ENCODE results near the gene SENP2. TPM values are rescaled to one million over a fixed set of nuclear protein-coding genes. Genes with fewer than 3 reads are reported as not detected.
"Not testable (repeated sequence)": the region's sequence is repeated elsewhere in the genome, so short reads cannot be mapped to it uniquely, and the experiment has no call there.

The SENP2 gene
- total and polyA plus RNA-seq, 9 donors: 16.0 to 51.6 (median 43.5) TPM

DNA sequence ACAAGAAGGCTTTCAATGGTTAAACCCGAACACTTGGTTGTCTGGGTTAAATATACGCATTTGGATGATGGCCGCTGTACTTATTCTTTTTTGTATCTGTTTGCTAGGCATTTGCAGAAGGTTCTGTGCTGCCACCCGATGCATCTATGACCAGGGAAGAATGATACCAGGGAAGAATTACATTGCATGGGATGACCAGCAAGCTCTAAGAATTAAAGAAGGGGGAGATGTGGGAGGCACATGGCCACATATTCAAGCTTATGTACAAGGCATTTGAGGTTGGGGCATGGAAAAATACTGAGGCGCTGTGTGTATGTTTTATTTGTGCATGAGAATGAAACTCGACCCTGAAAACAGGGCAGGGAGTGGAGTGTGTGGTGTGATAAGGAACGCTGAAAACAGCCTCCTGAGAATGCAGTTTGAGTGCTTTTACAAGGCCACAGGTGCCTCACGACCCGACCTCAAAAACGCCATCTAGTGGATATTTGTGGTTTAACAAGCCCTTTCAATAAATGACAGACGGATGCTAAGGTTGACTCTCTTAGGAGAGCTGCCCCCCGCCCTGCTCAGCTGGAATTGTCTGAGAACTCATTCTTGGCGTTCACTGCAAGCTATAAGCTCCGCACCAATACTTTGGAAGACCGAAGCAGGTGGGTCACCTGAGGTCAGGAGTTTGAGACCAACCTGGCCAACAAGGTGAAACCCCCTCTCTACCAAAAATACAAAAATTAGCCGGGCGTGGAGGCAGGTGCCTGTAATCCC is 10.8 kb upstream of the SENP2 start:
- WGBS, 3 donors: 16 to 24% (median 18%) methylated on average over 17 of the region's 17 CpGs
- not testable (repeated sequence) for DNase-seq

DNA sequence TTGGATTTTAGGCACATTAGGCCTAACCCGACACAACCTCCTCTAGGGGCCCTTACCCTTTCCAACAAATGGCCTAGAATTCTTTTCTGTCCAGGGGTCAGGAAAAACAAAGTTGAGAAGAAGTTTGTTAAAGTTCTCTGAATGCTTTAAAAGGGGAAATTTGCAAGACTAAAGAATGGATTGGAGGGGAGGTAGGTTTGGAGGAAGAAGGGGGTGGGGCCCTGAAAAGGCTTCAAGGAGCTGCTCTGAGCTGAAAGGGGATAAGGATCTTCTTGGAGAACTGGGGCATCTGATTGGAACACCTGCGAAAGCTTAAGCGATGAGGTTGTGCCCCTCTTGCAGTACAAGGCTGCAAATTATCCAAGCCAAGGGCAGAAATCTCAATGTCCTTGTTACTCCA is 3.9 kb upstream of the SENP2 start:
- Histone ChIP-seq H3K9me3 (no peaks in the 10 kb centered on the region), H3K27ac (no peak overlapping the region), H3K4me3 (no peak overlapping the region), H3K36me3 (no peaks in the 10 kb centered on the region), H3K4me1 (ENCODE audit: insufficient read depth) (no peaks in the 10 kb centered on the region), H3K27me3 (no peaks in the 10 kb centered on the region)
- no peak for TF ChIP-seq POLR2A (IDR thresholded peaks at IDR 0.05)
- TF ChIP-seq, protein P1, sequence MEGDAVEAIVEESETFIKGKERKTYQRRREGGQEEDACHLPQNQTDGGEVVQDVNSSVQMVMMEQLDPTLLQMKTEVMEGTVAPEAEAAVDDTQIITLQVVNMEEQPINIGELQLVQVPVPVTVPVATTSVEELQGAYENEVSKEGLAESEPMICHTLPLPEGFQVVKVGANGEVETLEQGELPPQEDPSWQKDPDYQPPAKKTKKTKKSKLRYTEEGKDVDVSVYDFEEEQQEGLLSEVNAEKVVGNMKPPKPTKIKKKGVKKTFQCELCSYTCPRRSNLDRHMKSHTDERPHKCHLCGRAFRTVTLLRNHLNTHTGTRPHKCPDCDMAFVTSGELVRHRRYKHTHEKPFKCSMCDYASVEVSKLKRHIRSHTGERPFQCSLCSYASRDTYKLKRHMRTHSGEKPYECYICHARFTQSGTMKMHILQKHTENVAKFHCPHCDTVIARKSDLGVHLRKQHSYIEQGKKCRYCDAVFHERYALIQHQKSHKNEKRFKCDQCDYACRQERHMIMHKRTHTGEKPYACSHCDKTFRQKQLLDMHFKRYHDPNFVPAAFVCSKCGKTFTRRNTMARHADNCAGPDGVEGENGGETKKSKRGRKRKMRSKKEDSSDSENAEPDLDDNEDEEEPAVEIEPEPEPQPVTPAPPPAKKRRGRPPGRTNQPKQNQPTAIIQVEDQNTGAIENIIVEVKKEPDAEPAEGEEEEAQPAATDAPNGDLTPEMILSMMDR (IDR thresholded peaks at IDR 0.05): no peak
- no peak for TF ChIP-seq EP300 (IDR thresholded peaks at IDR 0.05)
- WGBS, 3 donors: 43 to 60% (median 54%) methylated on average over 3 of the region's 3 CpGs
- intact Hi-C loops (cut with DNase I): no loop called here
- no peak for DNase-seq

More for the DNA sequence above, 10.8 kb upstream of the SENP2 start:
- TF ChIP-seq, protein P1 (IDR thresholded peaks at IDR 0.05): peak in 2 of 3 donors; percentile 31 to 40
- H3K4me1 ChIP-seq (ENCODE audit: insufficient read depth); H3K27me3 ChIP-seq; H3K9me3 ChIP-seq; intact Hi-C loops (cut with DNase I); H3K4me3 ChIP-seq; H3K27ac ChIP-seq; H3K36me3 ChIP-seq: not testable (repeated sequence)

DNA sequence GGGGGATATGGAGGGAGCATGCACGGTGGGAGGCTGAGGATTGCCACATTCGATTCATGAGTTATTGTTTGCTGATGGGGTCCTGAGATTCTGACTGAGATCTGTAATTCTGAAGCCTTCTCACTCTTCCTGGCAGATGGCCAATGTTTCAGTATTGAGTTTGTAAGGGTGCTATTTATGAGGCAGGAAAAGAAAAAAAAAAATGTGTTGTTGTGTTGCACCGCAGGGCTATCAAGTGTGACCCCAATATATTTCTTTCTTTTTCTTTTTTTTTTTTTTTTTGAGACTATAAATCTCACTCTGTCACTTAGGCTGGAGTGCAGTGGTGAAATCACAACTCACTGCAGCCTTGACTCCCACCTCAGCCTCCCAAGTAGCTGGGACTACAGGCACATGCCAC is 3.2 kb upstream of the SENP2 start:
- DNase-seq: no peak
- TF ChIP-seq POLR2A (IDR thresholded peaks at IDR 0.05) (no peak), EP300 (IDR thresholded peaks at IDR 0.05) (no peak)
- TF ChIP-seq, protein P1 (IDR thresholded peaks at IDR 0.05): no peak
- intact Hi-C loops (cut with DNase I): no loop called here

DNA sequence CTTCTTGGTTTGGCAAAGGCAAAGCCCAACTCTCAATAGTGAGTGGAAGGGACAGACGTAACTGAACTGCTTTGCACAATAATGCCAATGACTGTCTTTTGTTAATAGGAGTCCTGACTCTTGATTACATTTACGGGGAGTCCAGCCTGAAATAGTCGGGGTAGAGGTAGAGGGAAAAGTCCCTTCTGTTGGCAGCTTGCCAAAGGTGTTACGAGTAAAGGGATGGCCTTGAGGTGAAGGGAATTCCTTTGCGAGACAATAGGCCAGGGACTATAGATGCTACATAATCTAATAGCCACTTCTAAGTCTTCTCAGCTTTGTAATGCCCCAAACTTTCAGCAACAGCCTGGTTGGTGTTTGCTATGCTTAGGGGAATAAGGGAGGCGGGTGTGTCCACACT is 2.2 kb upstream of the SENP2 start:
- intact Hi-C loops (cut with DNase I): no loop called here
- no peaks in the 10 kb centered on the region for H3K36me3 ChIP-seq
- no peak for TF ChIP-seq POLR2A (IDR thresholded peaks at IDR 0.05)
- no peak for TF ChIP-seq EP300 (IDR thresholded peaks at IDR 0.05)
- TF ChIP-seq, protein P1 (IDR thresholded peaks at IDR 0.05): no peak

More for the DNA sequence above, 3.2 kb upstream of the SENP2 start:
- no peaks in the 10 kb centered on the region for H3K4me1 ChIP-seq (ENCODE audit: insufficient read depth)
- no peaks in the 10 kb centered on the region for H3K36me3 ChIP-seq
- no peaks in the 10 kb centered on the region for H3K9me3 ChIP-seq
- WGBS, 3 donors: 22 to 33% (median 26%) methylated on average over 3 of the region's 3 CpGs
- H3K4me3 ChIP-seq: no peak overlapping the region
- no peaks in the 10 kb centered on the region for H3K27me3 ChIP-seq
- H3K27ac ChIP-seq: no peak overlapping the region

More for the DNA sequence above, 2.2 kb upstream of the SENP2 start:
- WGBS, 3 donors: 43 to 51% (median 49%) methylated on average over 6 of the region's 6 CpGs
- Histone ChIP-seq H3K27me3 (no peaks in the 10 kb centered on the region), H3K4me3 (no peak overlapping the region), H3K27ac (no peak overlapping the region), H3K4me1 (ENCODE audit: insufficient read depth) (peaks cover 2% of the 10 kb centered on the region), H3K9me3 (no peaks in the 10 kb centered on the region)
- DNase-seq: no peak
